ENCODE data around the gene SYNE1. TPM values are rescaled to one million over a fixed set of nuclear protein-coding genes. Genes with fewer than 3 reads are reported as not detected.
A peak's percentile ranks its signal among the peaks of the same experiment; 100 is the strongest.

The SYNE1 gene
- total and polyA plus RNA-seq, 2 of the 8 experiments (the other 6 are each of a cell fraction or from before 2014, with no cell fraction given): 2.8 to 5.5 TPM

DNA sequence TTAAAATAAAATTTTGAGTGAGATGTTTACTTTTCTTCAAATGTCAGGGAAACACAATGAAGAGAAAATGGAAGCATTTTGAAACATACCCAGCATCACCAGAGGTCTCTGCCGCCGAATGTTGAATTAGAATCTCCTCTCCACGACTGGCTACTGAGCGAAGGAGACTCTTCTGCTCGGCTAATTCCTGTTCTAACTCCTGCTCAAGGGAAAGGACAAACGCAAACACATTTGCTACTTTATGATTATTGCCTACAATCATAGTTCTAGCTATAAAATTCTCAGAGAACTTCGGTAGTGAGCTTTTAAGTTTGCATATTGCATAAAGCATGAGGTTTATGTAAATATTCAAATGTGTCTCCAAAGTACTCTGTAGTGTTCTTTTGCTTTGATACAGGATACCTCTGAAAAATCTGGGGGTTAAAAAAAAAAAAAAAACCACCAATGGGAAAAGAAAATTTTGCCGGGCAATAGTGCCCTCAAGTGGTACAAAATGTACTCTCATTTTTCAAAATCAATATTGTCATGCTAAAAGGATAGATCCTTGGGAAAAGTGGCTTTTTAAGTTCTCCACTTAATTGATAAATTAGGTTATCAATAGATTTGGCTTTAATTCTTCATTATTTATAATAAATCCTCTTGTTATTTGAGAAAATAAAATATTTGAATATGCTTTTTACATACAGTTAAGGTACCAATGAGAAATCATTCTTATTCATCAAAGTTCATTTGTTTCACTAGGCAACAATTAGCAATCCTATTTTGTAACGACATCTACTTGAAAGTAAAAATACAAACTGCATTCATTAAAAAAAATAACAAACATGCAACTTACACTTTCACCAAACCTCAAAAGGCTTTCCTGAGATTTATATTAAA, 369.0 kb downstream of the SYNE1 start (continued):
- TF ChIP-seq, protein P1, sequence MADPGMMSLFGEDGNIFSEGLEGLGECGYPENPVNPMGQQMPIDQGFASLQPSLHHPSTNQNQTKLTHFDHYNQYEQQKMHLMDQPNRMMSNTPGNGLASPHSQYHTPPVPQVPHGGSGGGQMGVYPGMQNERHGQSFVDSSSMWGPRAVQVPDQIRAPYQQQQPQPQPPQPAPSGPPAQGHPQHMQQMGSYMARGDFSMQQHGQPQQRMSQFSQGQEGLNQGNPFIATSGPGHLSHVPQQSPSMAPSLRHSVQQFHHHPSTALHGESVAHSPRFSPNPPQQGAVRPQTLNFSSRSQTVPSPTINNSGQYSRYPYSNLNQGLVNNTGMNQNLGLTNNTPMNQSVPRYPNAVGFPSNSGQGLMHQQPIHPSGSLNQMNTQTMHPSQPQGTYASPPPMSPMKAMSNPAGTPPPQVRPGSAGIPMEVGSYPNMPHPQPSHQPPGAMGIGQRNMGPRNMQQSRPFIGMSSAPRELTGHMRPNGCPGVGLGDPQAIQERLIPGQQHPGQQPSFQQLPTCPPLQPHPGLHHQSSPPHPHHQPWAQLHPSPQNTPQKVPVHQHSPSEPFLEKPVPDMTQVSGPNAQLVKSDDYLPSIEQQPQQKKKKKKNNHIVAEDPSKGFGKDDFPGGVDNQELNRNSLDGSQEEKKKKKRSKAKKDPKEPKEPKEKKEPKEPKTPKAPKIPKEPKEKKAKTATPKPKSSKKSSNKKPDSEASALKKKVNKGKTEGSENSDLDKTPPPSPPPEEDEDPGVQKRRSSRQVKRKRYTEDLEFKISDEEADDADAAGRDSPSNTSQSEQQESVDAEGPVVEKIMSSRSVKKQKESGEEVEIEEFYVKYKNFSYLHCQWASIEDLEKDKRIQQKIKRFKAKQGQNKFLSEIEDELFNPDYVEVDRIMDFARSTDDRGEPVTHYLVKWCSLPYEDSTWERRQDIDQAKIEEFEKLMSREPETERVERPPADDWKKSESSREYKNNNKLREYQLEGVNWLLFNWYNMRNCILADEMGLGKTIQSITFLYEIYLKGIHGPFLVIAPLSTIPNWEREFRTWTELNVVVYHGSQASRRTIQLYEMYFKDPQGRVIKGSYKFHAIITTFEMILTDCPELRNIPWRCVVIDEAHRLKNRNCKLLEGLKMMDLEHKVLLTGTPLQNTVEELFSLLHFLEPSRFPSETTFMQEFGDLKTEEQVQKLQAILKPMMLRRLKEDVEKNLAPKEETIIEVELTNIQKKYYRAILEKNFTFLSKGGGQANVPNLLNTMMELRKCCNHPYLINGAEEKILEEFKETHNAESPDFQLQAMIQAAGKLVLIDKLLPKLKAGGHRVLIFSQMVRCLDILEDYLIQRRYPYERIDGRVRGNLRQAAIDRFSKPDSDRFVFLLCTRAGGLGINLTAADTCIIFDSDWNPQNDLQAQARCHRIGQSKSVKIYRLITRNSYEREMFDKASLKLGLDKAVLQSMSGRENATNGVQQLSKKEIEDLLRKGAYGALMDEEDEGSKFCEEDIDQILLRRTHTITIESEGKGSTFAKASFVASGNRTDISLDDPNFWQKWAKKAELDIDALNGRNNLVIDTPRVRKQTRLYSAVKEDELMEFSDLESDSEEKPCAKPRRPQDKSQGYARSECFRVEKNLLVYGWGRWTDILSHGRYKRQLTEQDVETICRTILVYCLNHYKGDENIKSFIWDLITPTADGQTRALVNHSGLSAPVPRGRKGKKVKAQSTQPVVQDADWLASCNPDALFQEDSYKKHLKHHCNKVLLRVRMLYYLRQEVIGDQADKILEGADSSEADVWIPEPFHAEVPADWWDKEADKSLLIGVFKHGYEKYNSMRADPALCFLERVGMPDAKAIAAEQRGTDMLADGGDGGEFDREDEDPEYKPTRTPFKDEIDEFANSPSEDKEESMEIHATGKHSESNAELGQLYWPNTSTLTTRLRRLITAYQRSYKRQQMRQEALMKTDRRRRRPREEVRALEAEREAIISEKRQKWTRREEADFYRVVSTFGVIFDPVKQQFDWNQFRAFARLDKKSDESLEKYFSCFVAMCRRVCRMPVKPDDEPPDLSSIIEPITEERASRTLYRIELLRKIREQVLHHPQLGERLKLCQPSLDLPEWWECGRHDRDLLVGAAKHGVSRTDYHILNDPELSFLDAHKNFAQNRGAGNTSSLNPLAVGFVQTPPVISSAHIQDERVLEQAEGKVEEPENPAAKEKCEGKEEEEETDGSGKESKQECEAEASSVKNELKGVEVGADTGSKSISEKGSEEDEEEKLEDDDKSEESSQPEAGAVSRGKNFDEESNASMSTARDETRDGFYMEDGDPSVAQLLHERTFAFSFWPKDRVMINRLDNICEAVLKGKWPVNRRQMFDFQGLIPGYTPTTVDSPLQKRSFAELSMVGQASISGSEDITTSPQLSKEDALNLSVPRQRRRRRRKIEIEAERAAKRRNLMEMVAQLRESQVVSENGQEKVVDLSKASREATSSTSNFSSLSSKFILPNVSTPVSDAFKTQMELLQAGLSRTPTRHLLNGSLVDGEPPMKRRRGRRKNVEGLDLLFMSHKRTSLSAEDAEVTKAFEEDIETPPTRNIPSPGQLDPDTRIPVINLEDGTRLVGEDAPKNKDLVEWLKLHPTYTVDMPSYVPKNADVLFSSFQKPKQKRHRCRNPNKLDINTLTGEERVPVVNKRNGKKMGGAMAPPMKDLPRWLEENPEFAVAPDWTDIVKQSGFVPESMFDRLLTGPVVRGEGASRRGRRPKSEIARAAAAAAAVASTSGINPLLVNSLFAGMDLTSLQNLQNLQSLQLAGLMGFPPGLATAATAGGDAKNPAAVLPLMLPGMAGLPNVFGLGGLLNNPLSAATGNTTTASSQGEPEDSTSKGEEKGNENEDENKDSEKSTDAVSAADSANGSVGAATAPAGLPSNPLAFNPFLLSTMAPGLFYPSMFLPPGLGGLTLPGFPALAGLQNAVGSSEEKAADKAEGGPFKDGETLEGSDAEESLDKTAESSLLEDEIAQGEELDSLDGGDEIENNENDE (IDR thresholded peaks at IDR 0.05; ENCODE audit: insufficient replicate concordance, low read length): peak; percentile 30
- TF ChIP-seq KDM5A (IDR thresholded peaks at IDR 0.05; ENCODE audit: low read length) (no peak), RAD21 (IDR thresholded peaks at IDR 0.05 in 1 of 2, conservative IDR thresholded peaks at IDR 0.05 in 1 of 2; ENCODE audit: low read depth in 2 of 2, low read length in 2 of 2) (peak; percentile 67 to 77), POU5F1 (IDR thresholded peaks at IDR 0.05; ENCODE audit: low read depth, low read length) (peak; percentile 30; the same call in 1 of the 2 replicates)
- TF ChIP-seq, protein P2, sequence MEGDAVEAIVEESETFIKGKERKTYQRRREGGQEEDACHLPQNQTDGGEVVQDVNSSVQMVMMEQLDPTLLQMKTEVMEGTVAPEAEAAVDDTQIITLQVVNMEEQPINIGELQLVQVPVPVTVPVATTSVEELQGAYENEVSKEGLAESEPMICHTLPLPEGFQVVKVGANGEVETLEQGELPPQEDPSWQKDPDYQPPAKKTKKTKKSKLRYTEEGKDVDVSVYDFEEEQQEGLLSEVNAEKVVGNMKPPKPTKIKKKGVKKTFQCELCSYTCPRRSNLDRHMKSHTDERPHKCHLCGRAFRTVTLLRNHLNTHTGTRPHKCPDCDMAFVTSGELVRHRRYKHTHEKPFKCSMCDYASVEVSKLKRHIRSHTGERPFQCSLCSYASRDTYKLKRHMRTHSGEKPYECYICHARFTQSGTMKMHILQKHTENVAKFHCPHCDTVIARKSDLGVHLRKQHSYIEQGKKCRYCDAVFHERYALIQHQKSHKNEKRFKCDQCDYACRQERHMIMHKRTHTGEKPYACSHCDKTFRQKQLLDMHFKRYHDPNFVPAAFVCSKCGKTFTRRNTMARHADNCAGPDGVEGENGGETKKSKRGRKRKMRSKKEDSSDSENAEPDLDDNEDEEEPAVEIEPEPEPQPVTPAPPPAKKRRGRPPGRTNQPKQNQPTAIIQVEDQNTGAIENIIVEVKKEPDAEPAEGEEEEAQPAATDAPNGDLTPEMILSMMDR (IDR thresholded peaks at IDR 0.05; ENCODE audit: control extremely low read depth in 1 of 3, insufficient read depth in 1 of 3, low read depth in 1 of 3, low read length in 3 of 3): peak in 2 of 3 experiments; percentile 30; a peak in 2 of 4 replicates

All from H1 (cell line).